ELR (cell line): ENCODE results near the gene FAM174A.

Source experiments
- DNase-seq: peaks from one replicate; pipeline ENCODE4 v3.0.0-alpha.2; 2015; ENCODE audit warnings: low read depth

The FAM174A gene

GRCh38 chr5:100535060-100536005, at the start of gene FAM174A:
FAM174A (plus strand) TSS chr5:100535374; CDS start chr5:100535531, 157 bp downstream.
- peak; percentile 97 for DNase-seq

- DNase-seq = no peak
Observed at GRCh38 chr5:100493996-100494395, 41.2 kb upstream of the FAM174A start.

- DNase-seq = no peak
Observed at GRCh38 chr5:100496296-100496695, 38.9 kb upstream of the FAM174A start.

- DNase-seq = no peak
Observed at GRCh38 chr5:100502684-100503083, 32.5 kb upstream of the FAM174A start.

GRCh38 chr5:100505984-100506670, 29.0 kb upstream of the FAM174A start:
- peak; percentile 87 for DNase-seq

GRCh38 chr5:100516285-100516684, 18.9 kb upstream of the FAM174A start:
- DNase-seq = no peak

- no peak for DNase-seq
Observed at GRCh38 chr5:100517301-100517974, 17.7 kb upstream of the FAM174A start.

- no peak for DNase-seq
Observed at GRCh38 chr5:100518377-100518776, 16.8 kb upstream of the FAM174A start.

GRCh38 chr5:100519075-100519474, 16.1 kb upstream of the FAM174A start:
- no peak for DNase-seq

- no peak for DNase-seq
Observed at GRCh38 chr5:100520348-100520747, 14.8 kb upstream of the FAM174A start.

- no peak for DNase-seq
Observed at GRCh38 chr5:100537946-100538345, 2.8 kb downstream of the FAM174A start.

- no peak for DNase-seq
Observed at GRCh38 chr5:100539519-100539918, 4.3 kb downstream of the FAM174A start.

- DNase-seq = no peak
Observed at GRCh38 chr5:100542086-100542485, 6.9 kb downstream of the FAM174A start.

GRCh38 chr5:100546001-100546400, 10.8 kb downstream of the FAM174A start:
- DNase-seq = no peak

- peak; percentile 46 for DNase-seq
Observed at GRCh38 chr5:100550531-100551051, 15.4 kb downstream of the FAM174A start.

GRCh38 chr5:100551183-100551582, 16.0 kb downstream of the FAM174A start:
- no peak for DNase-seq

- DNase-seq = peak; percentile 26
Observed at GRCh38 chr5:100553209-100553608, 18.0 kb downstream of the FAM174A start.

GRCh38 chr5:100560860-100561259, 25.7 kb downstream of the FAM174A start:
- peak; percentile 32 for DNase-seq

- no peak for DNase-seq
Observed at GRCh38 chr5:100562821-100563220, 27.6 kb downstream of the FAM174A start.

GRCh38 chr5:100566382-100567141, 31.4 kb downstream of the FAM174A start:
- no peak for DNase-seq

GRCh38 chr5:100574716-100575115, 39.5 kb downstream of the FAM174A start:
- DNase-seq = no peak

GRCh38 chr5:100575815-100576214, 40.6 kb downstream of the FAM174A start:
- no peak for DNase-seq
